Activated naive CD4-positive, alpha-beta T cell treated with anti-CD3 and anti-CD28 coated beads, Interleukin-2, amount 50 U/mL, for 24 hours (primary cell): ENCODE measurements around the gene MRO.

ENCODE experiments used
- H3K27ac Mint-ChIP-seq: one replicate; pipeline ENCODE4 v1.8.0; 2021; ENCODE audit warnings: mild to moderate bottlenecking, mixed read lengths
- H3K27me3 Mint-ChIP-seq: one replicate; pipeline ENCODE4 v1.8.0; 2021; ENCODE audit warnings: mixed read lengths
- H3K36me3 Mint-ChIP-seq: one replicate; pipeline ENCODE4 v1.8.0; 2021; ENCODE audit warnings: mixed read lengths
- H3K4me1 Mint-ChIP-seq: one replicate; pipeline ENCODE4 v1.8.0; 2021; ENCODE audit warnings: mixed read lengths
- H3K4me3 Mint-ChIP-seq: one replicate; pipeline ENCODE4 v1.8.0; 2021; ENCODE audit warnings: mild to moderate bottlenecking, mixed read lengths
- H3K9me3 Mint-ChIP-seq: one replicate; pipeline ENCODE4 v1.8.0; 2021; ENCODE audit warnings: mixed read lengths

The MRO gene

GRCh38 chr18:50748243-50749229, 71.3 kb downstream of the MRO start:
- no peak overlapping the region for H3K4me3 Mint-ChIP-seq
- no peak overlapping the region for H3K27ac Mint-ChIP-seq
- peaks cover 9% of the 10 kb centered on the region for H3K27me3 Mint-ChIP-seq
- H3K36me3 Mint-ChIP-seq, result no peaks in the 10 kb centered on the region
- no peaks in the 10 kb centered on the region for H3K9me3 Mint-ChIP-seq
- no peaks in the 10 kb centered on the region for H3K4me1 Mint-ChIP-seq

DNA sequence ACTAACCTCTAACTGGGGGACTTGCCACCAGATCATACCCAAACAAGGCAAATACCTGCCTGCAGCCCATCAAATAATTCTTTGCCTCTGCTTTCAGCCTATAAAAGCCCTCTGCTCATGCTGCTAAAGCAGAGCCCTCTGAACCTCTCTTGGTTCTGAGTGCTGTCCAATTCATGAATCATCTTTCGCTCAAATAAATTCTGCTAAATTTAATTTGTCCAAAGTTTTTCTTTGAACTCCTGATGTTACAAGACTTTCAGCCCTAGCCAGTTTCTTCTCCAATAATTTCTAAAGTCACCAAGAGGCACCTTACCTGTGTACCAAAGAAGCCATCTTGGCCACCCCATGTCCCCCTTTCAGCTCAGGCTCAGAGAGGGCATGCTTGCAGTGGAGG, 72.0 kb downstream of the MRO start:
- Mint-ChIP-seq H3K36me3 (no peaks in the 10 kb centered on the region), H3K27ac (no peak overlapping the region), H3K4me1 (no peaks in the 10 kb centered on the region), H3K9me3 (no peaks in the 10 kb centered on the region), H3K27me3 (peaks cover 8% of the 10 kb centered on the region), H3K4me3 (no peak overlapping the region)

DNA sequence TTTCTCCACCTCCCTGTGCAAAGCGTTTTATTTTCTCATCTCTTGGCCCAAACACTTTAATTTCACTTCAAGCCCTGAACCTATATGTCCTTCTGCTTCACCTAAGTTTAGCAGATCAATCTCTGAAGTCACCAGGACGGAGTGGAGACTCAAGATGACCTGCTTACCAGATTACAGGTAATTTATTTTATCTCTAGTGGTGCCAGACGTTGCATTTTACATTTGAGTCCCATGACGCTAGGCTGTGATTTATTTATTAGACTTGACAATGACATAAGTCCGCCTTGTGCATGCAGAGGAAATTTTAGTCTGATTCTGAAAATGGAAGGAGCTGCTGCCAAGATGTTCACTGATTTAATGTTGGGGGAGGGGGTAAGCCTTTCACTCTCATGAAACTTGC, 73.9 kb downstream of the MRO start:
- H3K27me3 Mint-ChIP-seq, result peaks cover 5% of the 10 kb centered on the region
- no peaks in the 10 kb centered on the region for H3K36me3 Mint-ChIP-seq
- H3K4me3 Mint-ChIP-seq, result no peak overlapping the region
- H3K27ac Mint-ChIP-seq, result no peak overlapping the region
- no peaks in the 10 kb centered on the region for H3K9me3 Mint-ChIP-seq
- no peaks in the 10 kb centered on the region for H3K4me1 Mint-ChIP-seq
